Tibial nerve (tissue), 3 donors: ENCODE data around the gene GSX2.

Source experiments
- POLR2A ChIP-seq, 2 donors: fragments of 450-650 bp; IDR thresholded peaks; one replicate each; pipeline ENCODE4 v1.6.1; 2017; ENCODE audit warnings: antibody characterized with exemption in 2 of 2, mild to moderate bottlenecking in 2 of 2, moderate library complexity in 2 of 2
- TF ChIP-seq, protein P1 (sequence below), 5 experiments: fragments of 200-600 bp in 3 of 5; fragments of 450-650 bp in 2 of 5; sonication (generic) in 3 of 5; IDR thresholded peaks; one replicate each; pipeline ENCODE4 v1.5.1; 2016 to 2019; ENCODE audit warnings: antibody characterized with exemption in 5 of 5, mild to moderate bottlenecking in 3 of 5, moderate library complexity in 2 of 5

DNA sequence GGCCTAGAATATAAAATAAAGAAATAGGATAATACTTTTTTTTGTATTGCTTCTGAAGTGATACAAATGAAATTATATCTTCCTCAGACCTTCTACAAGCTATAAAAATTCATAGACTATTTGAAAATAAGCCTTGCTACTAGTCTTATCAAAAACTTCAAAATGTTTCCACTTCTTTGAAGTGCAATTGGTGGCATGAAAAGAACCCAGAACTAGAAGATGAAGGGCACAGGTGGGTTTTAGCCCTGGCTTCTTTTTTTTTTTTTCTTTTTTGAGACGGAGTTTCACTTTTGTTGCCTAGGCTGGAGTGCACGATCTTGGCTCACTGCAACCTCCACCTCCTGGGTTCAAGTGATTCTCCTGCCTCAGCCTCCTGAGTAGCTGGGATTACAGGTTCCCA is 44.2 kb downstream of the GSX2 start:
- TF ChIP-seq, protein P1, sequence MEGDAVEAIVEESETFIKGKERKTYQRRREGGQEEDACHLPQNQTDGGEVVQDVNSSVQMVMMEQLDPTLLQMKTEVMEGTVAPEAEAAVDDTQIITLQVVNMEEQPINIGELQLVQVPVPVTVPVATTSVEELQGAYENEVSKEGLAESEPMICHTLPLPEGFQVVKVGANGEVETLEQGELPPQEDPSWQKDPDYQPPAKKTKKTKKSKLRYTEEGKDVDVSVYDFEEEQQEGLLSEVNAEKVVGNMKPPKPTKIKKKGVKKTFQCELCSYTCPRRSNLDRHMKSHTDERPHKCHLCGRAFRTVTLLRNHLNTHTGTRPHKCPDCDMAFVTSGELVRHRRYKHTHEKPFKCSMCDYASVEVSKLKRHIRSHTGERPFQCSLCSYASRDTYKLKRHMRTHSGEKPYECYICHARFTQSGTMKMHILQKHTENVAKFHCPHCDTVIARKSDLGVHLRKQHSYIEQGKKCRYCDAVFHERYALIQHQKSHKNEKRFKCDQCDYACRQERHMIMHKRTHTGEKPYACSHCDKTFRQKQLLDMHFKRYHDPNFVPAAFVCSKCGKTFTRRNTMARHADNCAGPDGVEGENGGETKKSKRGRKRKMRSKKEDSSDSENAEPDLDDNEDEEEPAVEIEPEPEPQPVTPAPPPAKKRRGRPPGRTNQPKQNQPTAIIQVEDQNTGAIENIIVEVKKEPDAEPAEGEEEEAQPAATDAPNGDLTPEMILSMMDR (IDR thresholded peaks at IDR 0.05) = no peak
- no peak for TF ChIP-seq POLR2A (IDR thresholded peaks at IDR 0.05)
